ENCODE results near the gene MOB3B. TPM values are rescaled to one million over a fixed set of nuclear protein-coding genes. Genes with fewer than 3 reads are reported as not detected.

The MOB3B gene
- polyA plus RNA-seq, 2 of the 4 experiments (the other 2 are of a cell fraction) = 6.0 to 6.4 TPM

DNA sequence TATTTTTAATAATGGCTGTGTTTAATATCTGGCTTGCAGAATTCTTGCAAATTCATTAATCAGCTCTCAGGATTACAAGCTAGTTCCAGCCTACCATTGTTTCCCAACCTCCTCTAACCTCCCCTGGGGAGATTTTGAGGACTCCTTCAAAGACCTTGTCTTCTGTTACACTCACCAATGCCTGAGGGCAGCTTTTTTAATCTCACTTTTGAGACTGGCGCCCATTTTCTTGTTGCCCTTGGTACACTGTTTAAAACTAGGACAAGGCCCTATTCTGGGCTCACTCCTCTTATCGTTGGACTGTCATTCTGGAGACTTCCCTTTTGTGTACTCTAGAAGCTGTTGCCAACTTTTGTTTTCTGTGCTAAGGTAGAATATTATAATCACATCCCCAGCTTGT lies 219.0 kb downstream of the MOB3B start:
- CTCF ChIA-PET = interaction anchor here (0.8 to 3.2 kb wide), 4 partner anchors 10 to 237 kb away, joined by 3 to 11 read pairs (median 4); no protein-coding TSS in a partner anchor
- H3K9me3 ChIP-seq = no peaks in the 10 kb centered on the region
- no peak for ATAC-seq
- POLR2A ChIA-PET = no interaction called here
- H3K4me3 ChIP-seq = no peak overlapping the region
- no peak for DNase-seq (ENCODE audit: low read depth in 1 of 2, low spot score in 1 of 2)
- FAIRE-seq = no peak
- no peak overlapping the region for H3K27ac ChIP-seq
- TF ChIP-seq HEYL (CRISPR knock-in tag; IDR thresholded peaks at IDR 0.05) (no peak), RARB (CRISPR knock-in tag; IDR thresholded peaks at IDR 0.05) (no peak), ATOH8 (CRISPR knock-in tag; IDR thresholded peaks at IDR 0.05; ENCODE audit: low read depth) (no peak), POLR2A (IDR thresholded peaks at IDR 0.05; ENCODE audit: low read length) (no peak), HOXB5 (CRISPR knock-in tag; IDR thresholded peaks at IDR 0.05) (no peak), EHF (CRISPR knock-in tag; IDR thresholded peaks at IDR 0.05) (no peak), CHD4 (IDR thresholded peaks at IDR 0.05; ENCODE audit: borderline replicate concordance) (no peak), RCOR1 (IDR thresholded peaks at IDR 0.05; ENCODE audit: low read depth, low read length) (no peak), NR3C1 (IDR thresholded peaks at IDR 0.05) (no peak), MYC (IDR thresholded peaks at IDR 0.05; ENCODE audit: borderline replicate concordance, low read length) (no peak), EP300 (IDR thresholded peaks at IDR 0.05) (no peak), ELK1 (IDR thresholded peaks at IDR 0.05; ENCODE audit: low read depth, low read length) (no peak), KDM5A (IDR thresholded peaks at IDR 0.05) (no peak), RNF2 (IDR thresholded peaks at IDR 0.05; ENCODE audit: borderline replicate concordance, low read depth) (no peak), GATA3 (IDR thresholded peaks at IDR 0.05; ENCODE audit: borderline replicate concordance) (no peak), ESRRA (IDR thresholded peaks at IDR 0.05; ENCODE audit: borderline replicate concordance, low read length) (no peak)
- H3K4me2 ChIP-seq = no peak overlapping the region
- 62% methylated on average over 2 of the region's 2 CpGs for WGBS (ENCODE audit: missing lambda C conversion rate)
- no peaks in the 10 kb centered on the region for H3K4me1 ChIP-seq

DNA sequence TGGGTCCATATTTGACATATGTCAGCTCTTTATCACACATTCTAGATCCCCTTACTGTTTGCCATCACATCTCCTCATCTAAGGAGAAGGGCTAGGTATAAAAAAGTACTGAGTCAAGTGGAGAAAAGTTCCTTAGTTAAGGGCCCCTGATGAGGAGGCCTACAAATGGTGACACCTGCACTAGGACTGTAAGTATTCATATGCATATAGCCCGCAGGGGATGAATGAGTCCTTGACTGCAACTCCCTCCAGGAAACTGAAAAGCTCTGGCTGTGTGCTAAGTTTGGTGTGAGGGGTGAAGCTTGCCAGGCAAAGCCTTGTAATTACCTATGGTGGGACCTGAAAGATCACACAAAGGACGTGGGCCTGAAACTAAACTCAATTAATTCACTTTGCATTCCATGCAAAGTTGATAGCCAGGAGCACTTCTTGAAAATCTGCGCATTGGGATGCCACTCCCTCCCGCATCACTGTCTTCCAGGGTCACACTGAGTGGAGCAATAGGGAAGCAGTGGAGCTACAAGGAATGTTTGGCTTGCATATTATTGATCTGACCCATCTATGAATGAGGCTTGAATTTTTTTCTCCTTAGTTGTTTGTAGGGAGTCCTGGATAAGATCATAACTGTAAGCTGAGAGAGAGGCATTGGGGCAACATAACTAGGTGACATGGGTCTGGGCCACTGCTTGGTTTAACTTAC lies 220.8 kb downstream of the MOB3B start:
- 61% methylated on average over 4 of the region's 4 CpGs for WGBS (ENCODE audit: missing lambda C conversion rate)
- Histone ChIP-seq H3K27ac (no peak overlapping the region), H3K4me2 (no peak overlapping the region), H3K4me1 (no peaks in the 10 kb centered on the region), H3K4me3 (no peak overlapping the region), H3K9me3 (no peaks in the 10 kb centered on the region)
- no peak for TF ChIP-seq KDM1A (IDR thresholded peaks at IDR 0.05; ENCODE audit: low read depth)
- no peak for TF ChIP-seq HMGXB4 (CRISPR knock-in tag; IDR thresholded peaks at IDR 0.05; ENCODE audit: borderline replicate concordance)
- no peak for TF ChIP-seq EHMT2 (IDR thresholded peaks at IDR 0.05; ENCODE audit: low read depth)
- TF ChIP-seq ZC3H11A (IDR thresholded peaks at IDR 0.05) = no peak
- TF ChIP-seq ZSCAN20 (CRISPR knock-in tag; IDR thresholded peaks at IDR 0.05) = no peak
- no peak for TF ChIP-seq ZFP36 (IDR thresholded peaks at IDR 0.05; ENCODE audit: borderline replicate concordance, partially characterized antibody)
- TF ChIP-seq GATA3 (IDR thresholded peaks at IDR 0.05; ENCODE audit: borderline replicate concordance) = no peak
- TF ChIP-seq HEYL (CRISPR knock-in tag; IDR thresholded peaks at IDR 0.05) = no peak
- no peak for TF ChIP-seq BHLHE40 (IDR thresholded peaks at IDR 0.05; ENCODE audit: low read depth, low read length)
- TF ChIP-seq MAX (IDR thresholded peaks at IDR 0.05) = no peak
- TF ChIP-seq CEBPB (IDR thresholded peaks at IDR 0.05) = no peak
- no peak for TF ChIP-seq JUN (IDR thresholded peaks at IDR 0.05)
- TF ChIP-seq CHD4 (IDR thresholded peaks at IDR 0.05; ENCODE audit: borderline replicate concordance) = no peak
- TF ChIP-seq, protein P1, sequence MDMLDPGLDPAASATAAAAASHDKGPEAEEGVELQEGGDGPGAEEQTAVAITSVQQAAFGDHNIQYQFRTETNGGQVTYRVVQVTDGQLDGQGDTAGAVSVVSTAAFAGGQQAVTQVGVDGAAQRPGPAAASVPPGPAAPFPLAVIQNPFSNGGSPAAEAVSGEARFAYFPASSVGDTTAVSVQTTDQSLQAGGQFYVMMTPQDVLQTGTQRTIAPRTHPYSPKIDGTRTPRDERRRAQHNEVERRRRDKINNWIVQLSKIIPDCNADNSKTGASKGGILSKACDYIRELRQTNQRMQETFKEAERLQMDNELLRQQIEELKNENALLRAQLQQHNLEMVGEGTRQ (IDR thresholded peaks at IDR 0.05) = no peak
- TF ChIP-seq EHF (CRISPR knock-in tag; IDR thresholded peaks at IDR 0.05) = no peak
- TF ChIP-seq HOXA7 (CRISPR knock-in tag; IDR thresholded peaks at IDR 0.05) = no peak
- TF ChIP-seq E2F6 (IDR thresholded peaks at IDR 0.05; ENCODE audit: borderline replicate concordance, low read depth) = no peak
- TF ChIP-seq SMC3 (IDR thresholded peaks at IDR 0.05) = no peak
- POLR2A ChIA-PET = no interaction called here
- ATAC-seq (no peak), FAIRE-seq (no peak), DNase-seq (ENCODE audit: low read depth in 1 of 2, low spot score in 1 of 2) (no peak)
- CTCF ChIA-PET = no interaction called here
